NK-92 treated with Interleukin-12 subunit alpha and Interleukin-12 subunit beta, amount 100 ng/mL, for 24 hours (cell line): Measurements from ENCODE around the gene SLC30A3.

ENCODE experiments used
- DNase-seq: peaks from one replicate; lab custom pipeline; 2025; lab: John Stamatoyannopoulos, UW

The SLC30A3 gene

DNA sequence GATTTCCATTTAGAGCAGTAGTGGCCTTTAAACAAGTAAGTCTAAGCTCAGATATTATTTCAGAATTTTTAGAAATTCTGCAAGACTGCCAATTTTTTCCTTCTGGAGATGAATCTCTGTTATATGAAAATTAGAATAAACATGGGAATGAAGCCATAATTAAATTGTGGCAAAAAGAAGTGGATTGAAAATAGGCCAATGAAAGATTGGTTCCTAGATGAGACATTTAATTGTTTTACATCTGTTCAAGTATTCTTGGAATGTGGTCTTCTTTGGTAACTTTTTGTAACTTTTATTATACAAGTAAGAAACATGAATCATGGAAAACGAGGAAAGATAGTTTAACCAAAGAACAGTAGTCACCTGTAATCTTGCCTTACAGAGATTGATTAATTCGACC lies 35.3 kb downstream of the SLC30A3 start:
- DNase-seq = no peak

DNA sequence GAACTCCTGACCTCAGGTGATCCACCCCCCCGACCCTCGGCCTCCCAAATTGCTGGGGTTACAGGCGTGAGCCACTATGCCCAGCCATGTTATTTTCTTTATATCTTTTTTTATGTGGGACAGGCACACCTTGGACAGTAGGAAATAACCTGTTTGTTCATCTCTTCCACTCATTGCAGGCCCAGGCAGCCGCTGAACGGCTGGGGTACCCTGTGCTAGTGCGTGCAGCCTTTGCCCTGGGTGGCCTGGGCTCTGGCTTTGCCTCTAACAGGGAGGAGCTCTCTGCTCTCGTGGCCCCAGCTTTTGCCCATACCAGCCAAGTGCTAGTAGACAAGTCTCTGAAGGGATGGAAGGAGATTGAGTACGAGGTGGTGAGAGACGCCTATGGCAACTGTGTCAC lies 37.3 kb downstream of the SLC30A3 start:
- no peak for DNase-seq

GRCh38 chr2:27223416-27223815 lies 39.4 kb downstream of the SLC30A3 start:
- no peak for DNase-seq

DNA sequence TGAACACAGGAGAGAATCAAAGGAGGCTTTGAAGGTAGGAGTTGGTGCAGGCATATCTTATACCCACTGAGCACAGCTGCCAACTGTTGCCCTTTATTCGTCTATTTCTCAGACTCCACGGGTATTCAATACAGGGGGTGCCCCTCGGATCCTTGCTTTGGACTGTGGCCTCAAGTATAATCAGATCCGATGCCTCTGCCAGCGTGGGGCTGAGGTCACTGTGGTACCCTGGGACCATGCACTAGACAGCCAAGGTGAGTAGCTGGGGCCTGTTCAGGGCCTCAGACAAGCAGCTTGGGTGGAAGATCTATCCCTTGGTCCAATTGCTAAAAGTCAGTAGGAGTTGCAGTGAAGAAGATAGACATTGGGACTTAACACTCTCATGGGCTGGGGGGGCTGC lies 40.4 kb downstream of the SLC30A3 start:
- no peak for DNase-seq

GRCh38 chr2:27221166-27221565 lies 41.7 kb downstream of the SLC30A3 start:
- no peak for DNase-seq

DNA sequence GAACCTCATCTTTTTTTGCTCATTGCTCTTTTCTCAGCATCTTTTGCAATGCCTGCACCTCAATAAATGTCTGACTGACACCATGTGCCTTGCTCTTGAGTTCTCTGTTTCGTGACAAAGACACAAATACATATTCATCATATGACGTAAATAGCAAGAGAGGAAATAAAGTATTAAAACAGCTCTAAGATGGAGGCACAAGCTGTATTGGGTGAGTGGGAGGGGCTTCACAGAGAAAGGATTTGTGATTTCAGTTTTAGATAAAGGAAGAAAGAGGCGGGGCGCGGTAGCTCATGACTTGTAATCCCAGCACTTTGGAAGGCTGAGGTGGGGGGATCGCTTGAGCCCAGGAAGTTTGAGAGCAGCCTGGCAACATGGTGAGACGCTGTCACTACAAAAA lies 42.8 kb downstream of the SLC30A3 start:
- no peak for DNase-seq

DNA sequence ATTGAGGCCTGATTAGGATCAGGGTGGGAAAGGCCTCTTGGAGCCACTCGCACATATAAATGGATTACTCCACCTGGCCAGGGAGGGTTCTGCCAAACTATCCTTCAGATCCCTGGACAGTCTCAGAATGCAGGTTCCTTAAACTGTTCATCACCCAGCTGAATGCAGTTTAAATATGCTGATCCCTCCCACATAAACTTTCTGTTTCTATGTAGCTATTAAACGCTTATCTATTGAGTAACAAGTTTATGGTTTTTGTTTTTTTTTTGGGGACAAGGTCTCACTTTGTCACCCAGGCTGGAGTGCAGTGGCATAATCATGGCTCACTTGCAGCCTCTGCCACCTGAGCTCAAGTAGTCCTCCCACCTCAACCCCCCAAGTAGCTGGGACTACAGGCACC lies 43.8 kb downstream of the SLC30A3 start:
- no peak for DNase-seq

- no peak for DNase-seq
Observed at GRCh38 chr2:27218614-27219013, 44.2 kb downstream of the SLC30A3 start.

GRCh38 chr2:27217173-27218121 lies 45.4 kb downstream of the SLC30A3 start, which contains the start of gene CAD:
CAD (plus strand) TSS chr2:27217369; CDS start chr2:27217552, 183 bp downstream.
- peak; percentile 79 for DNase-seq

DNA sequence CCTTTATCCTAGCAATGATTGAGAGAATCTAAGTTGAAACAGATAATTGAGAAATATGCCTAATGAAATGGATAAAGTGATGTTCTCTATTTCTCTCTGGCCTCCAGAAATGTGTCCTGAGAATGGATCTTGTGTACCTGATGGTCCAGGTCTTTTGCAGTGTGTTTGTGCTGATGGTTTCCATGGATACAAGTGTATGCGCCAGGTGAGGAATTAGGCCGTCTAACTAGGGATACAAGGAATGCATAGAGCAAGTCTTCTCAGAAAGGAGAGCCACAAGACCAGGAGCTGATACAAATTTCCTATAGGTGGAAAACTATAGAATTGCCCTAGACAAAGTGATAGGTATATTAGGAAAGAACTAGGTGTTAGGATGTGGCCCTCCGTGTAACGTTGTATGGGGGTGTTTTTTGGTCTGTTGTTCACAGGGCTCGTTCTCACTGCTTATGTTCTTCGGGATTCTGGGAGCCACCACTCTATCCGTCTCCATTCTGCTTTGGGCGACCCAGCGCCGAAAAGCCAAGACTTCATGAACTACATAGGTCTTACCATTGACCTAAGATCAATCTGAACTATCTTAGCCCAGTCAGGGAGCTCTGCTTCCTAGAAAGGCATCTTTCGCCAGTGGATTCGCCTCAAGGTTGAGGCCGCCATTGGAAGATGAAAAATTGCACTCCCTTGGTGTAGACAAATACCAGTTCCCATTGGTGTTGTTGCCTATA lies 46.3 kb downstream of the SLC30A3 start:
- DNase-seq = no peak

GRCh38 chr2:27214941-27215340 lies 47.9 kb downstream of the SLC30A3 start:
- DNase-seq = no peak

DNA sequence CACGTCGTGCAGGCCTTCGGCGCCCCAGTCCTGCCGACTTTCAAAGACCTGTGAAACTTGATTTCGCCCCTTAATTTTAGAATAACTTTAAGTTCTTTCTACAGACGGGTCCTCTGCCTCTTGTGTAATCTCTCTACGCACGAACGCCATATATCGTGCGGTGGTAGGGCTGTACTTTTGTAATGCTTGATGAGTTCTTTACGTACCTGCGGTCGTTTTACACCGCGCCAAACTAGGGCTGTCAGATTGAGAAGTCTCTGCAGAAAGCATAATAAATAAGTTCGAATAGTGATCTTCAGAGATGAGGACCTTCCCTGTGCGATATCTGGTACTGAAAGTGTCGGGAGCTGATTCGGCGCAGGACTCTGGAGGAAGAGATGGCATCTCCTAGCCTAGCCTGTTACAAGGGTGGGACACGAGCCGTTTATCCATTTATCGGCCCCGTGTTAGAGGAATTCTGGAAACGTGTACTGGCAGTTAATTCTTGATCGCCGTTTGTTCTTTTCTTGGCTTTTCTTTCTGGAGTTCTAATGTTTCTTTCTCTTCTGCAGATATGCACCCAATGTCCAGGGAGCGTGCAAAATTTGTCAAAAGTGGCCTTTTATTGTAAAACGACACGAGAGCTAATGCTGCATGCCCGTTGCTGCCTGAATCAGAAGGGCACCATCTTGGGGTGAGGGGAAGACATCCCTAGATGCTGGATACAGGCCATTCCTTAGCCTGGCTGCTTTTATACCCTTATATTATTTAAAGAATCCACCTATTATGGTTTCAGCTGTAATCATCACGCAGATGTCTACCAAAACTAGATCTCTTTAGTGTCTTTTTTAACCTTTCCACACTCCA lies 50.0 kb downstream of the SLC30A3 start:
- DNase-seq = no peak

GRCh38 chr2:27211943-27212625 lies 50.8 kb downstream of the SLC30A3 start, which contains the start of the genes ATRAID and SLC5A6:
ATRAID (plus strand) TSS chr2:27212041; CDS start chr2:27212369, 328 bp downstream.
SLC5A6 (minus strand) TSS chr2:27212268; CDS start chr2:27207650, 4,618 bp downstream.
- DNase-seq = peak; percentile 76

GRCh38 chr2:27211241-27211942 lies 51.5 kb downstream of the SLC30A3 start:
- no peak for DNase-seq

GRCh38 chr2:27209621-27210401 lies 53.0 kb downstream of the SLC30A3 start:
- no peak for DNase-seq

- DNase-seq = no peak
Observed at GRCh38 chr2:27208486-27209050, 54.3 kb downstream of the SLC30A3 start.

- DNase-seq = no peak
Observed at GRCh38 chr2:27206346-27206745, 56.5 kb downstream of the SLC30A3 start.

- no peak for DNase-seq
Observed at GRCh38 chr2:27205206-27205605, 57.6 kb downstream of the SLC30A3 start.

DNA sequence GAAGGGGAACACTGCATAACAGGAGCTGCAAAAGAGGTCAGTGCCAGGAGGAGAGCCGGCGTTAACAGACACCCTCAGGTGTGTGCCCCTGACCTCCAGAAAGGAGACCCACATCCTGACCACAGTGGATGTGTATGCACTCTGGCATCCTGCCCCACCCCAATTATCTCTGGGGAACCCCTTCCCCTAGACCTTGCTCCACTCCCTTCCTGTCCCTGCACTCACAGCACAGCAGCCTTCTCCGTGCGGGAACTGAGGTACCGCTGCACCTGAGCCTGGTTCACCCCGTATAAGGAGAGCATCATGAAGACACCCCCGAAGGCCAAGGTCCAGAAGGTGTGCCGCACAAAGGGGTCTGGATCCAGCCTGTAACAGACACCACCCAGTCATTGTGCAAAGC lies 58.3 kb downstream of the SLC30A3 start:
- no peak for DNase-seq

DNA sequence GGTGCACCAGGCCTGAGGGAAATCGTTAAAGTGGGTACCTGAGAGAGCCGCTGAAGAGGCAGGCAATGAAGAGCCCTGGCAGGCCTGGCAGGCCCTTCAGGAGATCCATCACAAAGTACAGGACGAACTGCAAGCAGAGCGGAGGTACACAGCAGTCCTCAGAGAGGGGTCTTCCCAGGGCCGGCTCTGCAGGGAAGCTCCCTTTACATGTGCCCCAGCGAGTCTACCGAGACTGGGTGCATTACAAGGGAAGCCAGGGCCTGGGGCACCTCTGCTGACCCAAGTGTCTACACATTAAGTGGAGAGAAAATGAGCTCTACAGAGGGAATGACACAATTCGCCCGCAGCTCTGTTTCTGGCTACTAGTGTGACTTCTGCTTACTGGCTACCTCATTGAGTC lies 59.1 kb downstream of the SLC30A3 start:
- DNase-seq = no peak
